Measurements from ENCODE around the gene SPTLC2. TPM values are rescaled to one million over a fixed set of nuclear protein-coding genes. Genes with fewer than 3 reads are reported as not detected.
A peak's percentile ranks its signal among the peaks of the same experiment; 100 is the strongest.
"Not testable (repeated sequence)": the region's sequence is repeated elsewhere in the genome, so short reads cannot be mapped to it uniquely, and the experiment has no call there.

Gene SPTLC2
- total RNA-seq, 2 donors from 2014 or later: 18.8 to 25.8 TPM

DNA sequence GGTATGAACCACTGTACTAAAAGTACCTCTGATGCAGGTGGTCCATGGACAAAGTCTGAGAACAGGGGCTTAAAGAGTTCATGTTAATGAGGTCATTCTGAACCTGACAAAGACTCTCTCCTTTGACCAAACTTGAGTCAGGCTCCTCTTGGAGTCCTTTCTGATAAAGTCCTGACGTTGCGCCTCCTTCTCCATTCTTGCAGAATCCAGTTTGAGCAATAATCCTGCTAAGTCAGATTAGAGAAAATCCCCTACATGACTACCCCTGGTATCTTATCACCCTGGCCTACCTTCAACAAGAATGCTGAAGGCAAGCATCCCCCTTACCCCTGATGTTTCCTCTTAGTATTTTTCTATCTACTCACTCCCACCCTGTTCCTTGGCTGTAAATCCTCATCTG, 71.9 kb downstream of the SPTLC2 start:
- ATAC-seq: no peak
- DNase-seq (ENCODE audit: low spot score in 2 of 2): no peak
- Mint-ChIP-seq H3K27ac (peak overlapping the region in 1 of 2 donors; percentile 46), H3K36me3 (peaks cover 0 to 4% of the 10 kb centered on the region in 2 donors), H3K9me3 (no peaks in the 10 kb centered on the region)

DNA sequence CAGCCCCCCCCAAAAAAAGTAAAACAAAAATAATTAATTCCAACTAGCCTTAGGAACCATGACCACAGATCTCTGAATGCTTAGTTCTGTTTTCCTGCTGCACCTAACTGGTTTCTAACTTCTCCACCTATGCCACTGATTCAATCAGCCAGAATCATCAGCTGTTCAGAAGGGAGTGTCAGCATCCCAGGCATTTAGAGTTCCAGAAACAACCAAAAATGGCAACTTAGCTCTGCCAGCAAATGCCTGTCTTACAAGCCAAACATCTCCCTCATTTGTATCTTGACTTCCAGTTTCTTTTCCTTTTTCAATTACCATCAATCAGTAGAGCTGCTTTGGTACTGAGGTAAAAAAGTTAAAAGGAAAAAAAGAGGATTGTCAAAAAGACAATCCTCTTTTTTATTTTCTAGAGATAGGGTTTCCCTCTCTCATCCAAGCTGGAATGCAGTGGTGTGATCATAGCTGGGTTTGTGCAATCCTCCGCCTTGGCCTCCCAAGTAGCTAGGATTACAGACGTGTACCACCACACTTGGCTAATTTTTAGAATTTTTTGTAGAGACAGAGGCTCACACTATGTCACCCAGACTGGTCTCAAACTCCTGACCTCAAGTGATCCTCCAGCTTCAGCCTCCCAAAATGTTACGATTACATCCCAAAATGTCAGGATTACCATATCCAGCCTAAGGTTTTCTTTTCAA, 72.7 kb downstream of the SPTLC2 start:
- H3K9me3 Mint-ChIP-seq: no peaks in the 10 kb centered on the region
- no peaks in the 10 kb centered on the region for H3K36me3 Mint-ChIP-seq
- no peak for ATAC-seq
- peak overlapping the region in 1 of 2 donors; percentile 14 for H3K27ac Mint-ChIP-seq
- DNase-seq (ENCODE audit: low spot score in 2 of 2): no peak

DNA sequence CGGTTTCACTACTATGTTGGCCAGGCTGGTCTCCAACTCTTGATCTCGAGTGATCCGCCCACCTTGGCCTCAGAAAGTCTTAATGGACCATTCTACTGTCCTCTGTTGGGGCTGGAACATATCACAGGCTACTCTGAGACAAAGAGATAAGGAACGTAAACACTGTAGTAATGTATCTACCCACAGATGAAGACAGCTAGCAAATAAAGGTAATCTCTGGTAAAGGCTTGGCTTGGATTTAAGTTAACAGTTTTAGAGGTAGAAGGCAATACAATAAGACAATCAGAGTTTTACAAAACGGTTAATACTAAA, 73.2 kb downstream of the SPTLC2 start:
- Mint-ChIP-seq H3K27ac (no peak overlapping the region), H3K36me3 (no peaks in the 10 kb centered on the region), H3K9me3 (no peaks in the 10 kb centered on the region)
- DNase-seq (ENCODE audit: low spot score in 2 of 2) (no peak), ATAC-seq (no peak)

DNA sequence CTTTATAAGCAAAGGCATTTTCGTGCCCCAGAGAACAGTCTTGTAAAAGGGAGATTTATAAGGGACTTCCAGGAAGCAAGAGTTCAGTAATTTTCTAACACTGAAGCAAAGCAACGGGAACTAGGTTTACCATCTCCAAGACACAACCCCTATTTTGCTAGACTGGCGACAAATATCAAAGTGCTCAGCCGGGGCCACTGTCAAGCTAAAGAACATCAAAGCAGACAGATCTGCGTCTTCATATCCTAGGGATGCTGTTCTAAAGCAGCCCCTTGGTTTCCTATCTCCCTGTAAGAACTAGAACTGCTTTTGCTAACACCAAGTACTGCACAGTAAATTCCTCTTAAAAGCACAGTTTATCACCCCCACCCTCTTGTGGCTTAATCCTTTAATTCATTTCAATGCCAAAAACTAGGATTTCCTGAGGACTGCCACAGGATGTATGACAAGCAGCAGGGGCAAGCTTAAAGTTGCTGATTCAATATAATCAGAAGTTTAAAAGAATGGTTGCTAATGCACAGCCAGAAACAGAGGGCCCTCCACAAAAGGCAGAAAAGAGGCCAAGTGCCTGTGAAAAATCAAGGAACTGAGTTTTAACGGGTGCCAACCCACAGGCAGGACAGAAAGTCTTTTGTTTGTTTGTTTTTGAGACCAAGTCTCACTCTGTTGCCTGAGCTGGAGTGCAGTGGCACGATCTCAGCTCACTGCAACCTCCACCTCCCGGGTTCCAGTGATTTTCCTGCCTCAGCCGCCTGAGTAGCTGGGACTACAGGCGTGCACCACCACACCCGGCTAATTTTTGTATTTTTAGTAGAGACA, 73.8 kb downstream of the SPTLC2 start:
- no peaks in the 10 kb centered on the region for H3K36me3 Mint-ChIP-seq
- no peak for DNase-seq (ENCODE audit: low spot score in 2 of 2)
- ATAC-seq: no peak
- peak overlapping the region in 1 of 2 donors; percentile 66 for H3K27ac Mint-ChIP-seq
- no peaks in the 10 kb centered on the region for H3K9me3 Mint-ChIP-seq

DNA sequence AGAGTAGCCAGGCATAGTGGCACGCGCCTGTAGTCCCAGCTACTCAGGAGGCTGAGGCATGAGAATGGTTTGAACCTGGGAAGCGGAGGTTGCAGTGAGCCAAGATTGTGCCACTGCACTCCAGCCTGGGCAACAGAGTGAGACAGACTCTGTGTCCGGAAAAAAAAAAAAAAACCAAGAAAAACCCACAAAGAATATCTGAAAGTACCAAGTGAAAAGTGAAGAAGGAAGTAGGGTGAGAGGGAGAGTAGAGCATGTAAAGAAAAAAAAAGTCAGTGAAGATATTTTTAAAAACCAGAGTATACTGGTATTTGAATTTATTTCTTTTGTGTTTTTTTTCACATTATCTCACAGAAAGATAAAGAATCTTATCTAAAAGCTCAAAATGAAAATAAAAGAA, 74.5 kb downstream of the SPTLC2 start:
- Mint-ChIP-seq H3K27ac (peak overlapping the region in 1 of 2 donors; percentile 24), H3K36me3 (no peaks in the 10 kb centered on the region), H3K9me3 (no peaks in the 10 kb centered on the region)
- ATAC-seq (no peak), DNase-seq (ENCODE audit: low spot score in 2 of 2) (no peak)

- H3K27ac Mint-ChIP-seq; DNase-seq (ENCODE audit: low spot score in 2 of 2); H3K36me3 Mint-ChIP-seq; ATAC-seq; H3K9me3 Mint-ChIP-seq: not testable (repeated sequence)
Measured at GRCh38 chr14:77536951-77537350, 79.5 kb downstream of the SPTLC2 start.

DNA sequence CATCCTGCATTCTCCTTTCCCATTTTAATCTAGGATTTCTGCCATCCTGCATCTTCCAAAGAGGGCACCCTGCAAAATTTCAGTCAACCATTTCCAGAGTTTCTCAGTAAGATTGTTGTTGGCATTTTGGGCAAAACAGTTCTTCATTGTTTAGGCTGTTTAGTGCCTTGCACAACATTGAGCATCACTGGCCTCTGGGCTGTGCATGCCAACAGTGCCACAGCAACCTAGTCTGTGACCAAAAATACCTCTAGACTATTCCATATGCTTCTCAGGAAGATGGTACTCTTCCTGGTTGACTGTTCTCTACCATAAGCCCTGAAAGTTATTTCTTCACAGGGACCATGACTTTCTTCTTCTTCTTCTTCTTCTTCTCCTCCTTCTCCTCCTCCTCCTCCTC, 85.4 kb downstream of the SPTLC2 start:
- H3K36me3 Mint-ChIP-seq: no peaks in the 10 kb centered on the region
- ATAC-seq: no peak
- no peaks in the 10 kb centered on the region for H3K9me3 Mint-ChIP-seq
- no peak overlapping the region for H3K27ac Mint-ChIP-seq
- DNase-seq (ENCODE audit: low spot score in 2 of 2): no peak

- Mint-ChIP-seq H3K9me3 (no peaks in the 10 kb centered on the region), H3K27ac (no peak overlapping the region), H3K36me3 (no peaks in the 10 kb centered on the region)
- ATAC-seq: no peak
- DNase-seq (ENCODE audit: low spot score in 2 of 2): no peak
Measured at GRCh38 chr14:77529963-77530362, 86.5 kb downstream of the SPTLC2 start.

GRCh38 chr14:77529213-77529612, 87.2 kb downstream of the SPTLC2 start:
- no peak for DNase-seq (ENCODE audit: low spot score in 2 of 2)
- Mint-ChIP-seq H3K36me3 (no peaks in the 10 kb centered on the region), H3K9me3 (no peaks in the 10 kb centered on the region), H3K27ac (no peak overlapping the region)
- ATAC-seq: no peak

- not testable (repeated sequence) for H3K9me3 Mint-ChIP-seq; H3K27ac Mint-ChIP-seq; ATAC-seq; DNase-seq (ENCODE audit: low spot score in 2 of 2); H3K36me3 Mint-ChIP-seq
Measured at GRCh38 chr14:77528701-77529100, 87.7 kb downstream of the SPTLC2 start.

DNA sequence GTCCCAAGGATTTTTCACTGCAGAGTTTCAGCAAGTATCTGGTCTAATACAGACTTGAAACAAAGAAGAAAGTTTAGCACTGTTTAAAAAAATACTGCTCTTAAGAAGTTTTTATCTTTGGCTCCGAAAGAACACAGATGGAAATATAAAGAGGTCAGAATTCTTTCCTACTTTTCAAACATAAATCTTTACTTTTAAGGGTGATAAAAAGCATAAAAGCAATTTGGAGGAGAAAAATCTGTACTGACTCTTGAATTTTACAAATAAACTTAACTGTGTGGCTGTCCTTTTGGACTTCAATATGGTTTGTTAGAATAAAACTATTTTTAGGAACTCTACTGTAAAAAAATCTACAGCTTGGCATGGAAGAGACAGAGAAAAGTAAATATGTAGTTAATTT, 90.2 kb downstream of the SPTLC2 start:
- H3K27ac Mint-ChIP-seq: peak overlapping the region in 1 of 2 donors; percentile 61
- no peaks in the 10 kb centered on the region for H3K36me3 Mint-ChIP-seq
- ATAC-seq: no peak
- DNase-seq (ENCODE audit: low spot score in 2 of 2): no peak
- no peaks in the 10 kb centered on the region for H3K9me3 Mint-ChIP-seq

GRCh38 chr14:77524536-77524935, 91.9 kb downstream of the SPTLC2 start:
- Mint-ChIP-seq H3K27ac (no peak overlapping the region), H3K9me3 (no peaks in the 10 kb centered on the region), H3K36me3 (peaks cover 0 to 4% of the 10 kb centered on the region in 2 donors)
- DNase-seq (ENCODE audit: low spot score in 2 of 2) (no peak), ATAC-seq (no peak)

DNA sequence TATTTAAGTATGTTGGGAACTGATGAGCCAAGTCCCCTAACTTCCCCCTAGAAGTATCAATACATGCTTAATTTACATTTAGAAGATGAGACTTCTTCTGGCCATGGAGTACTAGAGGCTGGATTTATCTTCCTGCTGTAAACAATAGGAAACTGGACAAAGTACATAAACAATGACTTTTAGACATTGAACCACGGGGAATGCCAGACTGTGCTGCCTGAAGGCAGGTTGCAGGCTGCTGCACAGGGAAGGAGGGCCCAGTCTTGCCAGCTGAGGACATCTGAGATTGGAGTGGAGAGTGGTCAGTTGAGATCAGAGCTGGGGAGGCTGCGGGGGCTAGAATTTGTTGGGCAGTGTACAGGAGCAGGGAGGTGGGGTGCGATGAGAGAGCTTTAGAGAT, 93.3 kb downstream of the SPTLC2 start:
- peaks cover 0 to 6% of the 10 kb centered on the region in 2 donors for H3K36me3 Mint-ChIP-seq
- no peak for ATAC-seq

GRCh38 chr14:77520555-77520954, 95.9 kb downstream of the SPTLC2 start:
- Mint-ChIP-seq H3K27ac (peak overlapping the region in 1 of 2 donors; percentile 33), H3K9me3 (no peaks in the 10 kb centered on the region), H3K36me3 (peaks cover 5 to 6% of the 10 kb centered on the region in 2 donors)
- DNase-seq (ENCODE audit: low spot score in 2 of 2) (no peak), ATAC-seq (no peak)

More for the DNA sequence above, 93.3 kb downstream of the SPTLC2 start:
- no peak for DNase-seq (ENCODE audit: low spot score in 2 of 2)
- Mint-ChIP-seq H3K9me3 (no peaks in the 10 kb centered on the region), H3K27ac (peak overlapping the region in 1 of 2 donors; percentile 0)

GRCh38 chr14:77516126-77516525, 100.3 kb downstream of the SPTLC2 start:
- Mint-ChIP-seq H3K27ac (no peak overlapping the region), H3K9me3 (no peaks in the 10 kb centered on the region), H3K36me3 (peaks cover 13 to 16% of the 10 kb centered on the region in 2 donors)
- DNase-seq (ENCODE audit: low spot score in 2 of 2): no peak
- ATAC-seq: no peak

DNA sequence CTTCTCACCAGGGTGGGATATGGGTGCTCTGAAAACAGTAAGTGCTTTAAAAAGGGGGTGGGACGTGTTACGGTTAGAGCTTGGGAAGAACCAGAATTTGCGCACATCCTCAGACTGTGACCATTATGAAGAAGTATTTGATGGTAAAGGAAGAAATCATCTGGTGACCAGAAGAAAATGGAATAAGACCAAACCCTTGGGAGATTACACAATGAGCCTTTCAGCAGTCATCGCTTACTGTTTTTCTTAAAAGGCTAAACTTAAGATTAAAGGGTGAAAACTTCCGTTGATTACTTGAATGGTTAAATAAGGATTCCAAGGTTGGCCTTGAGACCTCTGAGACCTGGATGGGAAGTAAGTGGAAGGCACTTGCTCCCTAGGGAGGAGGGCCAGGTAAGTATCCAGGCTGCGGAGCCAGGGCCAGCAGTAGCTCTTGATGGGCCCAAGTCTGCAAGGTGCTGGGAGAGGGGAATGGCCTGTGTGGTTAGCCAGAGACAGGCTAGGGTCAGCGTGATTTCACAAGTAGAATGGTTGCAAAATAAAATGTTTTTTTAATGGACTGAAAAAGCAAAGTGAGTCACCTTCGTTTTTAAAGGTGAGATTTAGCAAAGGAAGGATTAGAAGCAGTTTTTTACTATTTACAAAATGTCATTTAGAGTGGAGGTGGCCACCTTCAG, 104.8 kb downstream of the SPTLC2 start:
- no peaks in the 10 kb centered on the region for H3K9me3 Mint-ChIP-seq
- ATAC-seq (no peak), DNase-seq (ENCODE audit: low spot score in 2 of 2) (no peak)
- peak overlapping the region in 1 of 2 donors; percentile 26 for H3K27ac Mint-ChIP-seq
- H3K36me3 Mint-ChIP-seq: peaks cover 10 to 22% of the 10 kb centered on the region in 2 donors

GRCh38 chr14:77509366-77509765, 107.1 kb downstream of the SPTLC2 start:
- Mint-ChIP-seq H3K36me3 (peaks cover 10 to 29% of the 10 kb centered on the region in 2 donors), H3K9me3 (no peaks in the 10 kb centered on the region), H3K27ac (no peak overlapping the region)
- ATAC-seq (peak in 1 of 2 donors; percentile 66), DNase-seq (ENCODE audit: low spot score in 2 of 2) (no peak)

Measured in activated naive CD4-positive, alpha-beta T cell treated with anti-CD3 and anti-CD28 coated beads, Interleukin-2, amount 50 U/mL, for 72 hours (primary cell).